GM12873 (cell line): ENCODE measurements around the gene POC1A.

Source experiments
- TF ChIP-seq, protein P1 (sequence below): IDR thresholded peaks from 2 replicates; pipeline ENCODE4 v1.5.1; 2012; ENCODE audit warnings: low read depth, mild to moderate bottlenecking, moderate library complexity, low read length, control low read depth; ENCODE audit not compliant: insufficient read depth; ENCODE audit errors: missing control alignments

POC1A gene

GRCh38 chr3:52059781-52060180 is 94.4 kb downstream of the POC1A start:
- TF ChIP-seq, protein P1, sequence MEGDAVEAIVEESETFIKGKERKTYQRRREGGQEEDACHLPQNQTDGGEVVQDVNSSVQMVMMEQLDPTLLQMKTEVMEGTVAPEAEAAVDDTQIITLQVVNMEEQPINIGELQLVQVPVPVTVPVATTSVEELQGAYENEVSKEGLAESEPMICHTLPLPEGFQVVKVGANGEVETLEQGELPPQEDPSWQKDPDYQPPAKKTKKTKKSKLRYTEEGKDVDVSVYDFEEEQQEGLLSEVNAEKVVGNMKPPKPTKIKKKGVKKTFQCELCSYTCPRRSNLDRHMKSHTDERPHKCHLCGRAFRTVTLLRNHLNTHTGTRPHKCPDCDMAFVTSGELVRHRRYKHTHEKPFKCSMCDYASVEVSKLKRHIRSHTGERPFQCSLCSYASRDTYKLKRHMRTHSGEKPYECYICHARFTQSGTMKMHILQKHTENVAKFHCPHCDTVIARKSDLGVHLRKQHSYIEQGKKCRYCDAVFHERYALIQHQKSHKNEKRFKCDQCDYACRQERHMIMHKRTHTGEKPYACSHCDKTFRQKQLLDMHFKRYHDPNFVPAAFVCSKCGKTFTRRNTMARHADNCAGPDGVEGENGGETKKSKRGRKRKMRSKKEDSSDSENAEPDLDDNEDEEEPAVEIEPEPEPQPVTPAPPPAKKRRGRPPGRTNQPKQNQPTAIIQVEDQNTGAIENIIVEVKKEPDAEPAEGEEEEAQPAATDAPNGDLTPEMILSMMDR = no peak

- TF ChIP-seq, protein P1 = no peak
Observed at GRCh38 chr3:52057812-52058495, 96.3 kb downstream of the POC1A start.

- TF ChIP-seq, protein P1 = no peak
Observed at GRCh38 chr3:52056968-52057811, 97.0 kb downstream of the POC1A start.

DNA sequence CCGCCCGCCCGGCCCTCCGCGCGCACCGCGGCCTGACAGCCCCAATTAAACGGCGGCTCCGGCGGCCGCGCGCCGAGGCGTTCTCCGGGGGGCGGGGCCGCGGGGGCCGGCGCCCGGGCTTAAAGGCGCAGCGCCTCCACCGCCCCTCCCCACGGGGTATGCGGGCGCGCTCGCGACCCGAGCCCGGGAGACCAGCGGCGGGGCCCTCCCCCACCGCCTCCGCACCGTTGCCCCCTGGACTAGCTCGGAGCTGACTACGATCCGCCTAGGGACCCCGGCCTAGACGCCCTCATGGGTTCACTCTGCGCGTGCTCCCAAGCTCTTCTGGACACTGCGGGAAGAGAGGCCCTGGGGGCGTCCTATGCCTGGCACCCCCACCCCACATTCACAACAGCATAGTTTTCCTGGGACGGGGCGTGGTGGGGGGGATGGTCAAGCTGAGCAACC is 97.7 kb downstream of the POC1A start, which contains the start of gene DUSP7:
DUSP7 (minus strand) TSS at position 51 of the 447 bp plus-strand sequence. CDS start 205 bp downstream, outside the sequence.
- TF ChIP-seq, protein P1 = no peak

DNA sequence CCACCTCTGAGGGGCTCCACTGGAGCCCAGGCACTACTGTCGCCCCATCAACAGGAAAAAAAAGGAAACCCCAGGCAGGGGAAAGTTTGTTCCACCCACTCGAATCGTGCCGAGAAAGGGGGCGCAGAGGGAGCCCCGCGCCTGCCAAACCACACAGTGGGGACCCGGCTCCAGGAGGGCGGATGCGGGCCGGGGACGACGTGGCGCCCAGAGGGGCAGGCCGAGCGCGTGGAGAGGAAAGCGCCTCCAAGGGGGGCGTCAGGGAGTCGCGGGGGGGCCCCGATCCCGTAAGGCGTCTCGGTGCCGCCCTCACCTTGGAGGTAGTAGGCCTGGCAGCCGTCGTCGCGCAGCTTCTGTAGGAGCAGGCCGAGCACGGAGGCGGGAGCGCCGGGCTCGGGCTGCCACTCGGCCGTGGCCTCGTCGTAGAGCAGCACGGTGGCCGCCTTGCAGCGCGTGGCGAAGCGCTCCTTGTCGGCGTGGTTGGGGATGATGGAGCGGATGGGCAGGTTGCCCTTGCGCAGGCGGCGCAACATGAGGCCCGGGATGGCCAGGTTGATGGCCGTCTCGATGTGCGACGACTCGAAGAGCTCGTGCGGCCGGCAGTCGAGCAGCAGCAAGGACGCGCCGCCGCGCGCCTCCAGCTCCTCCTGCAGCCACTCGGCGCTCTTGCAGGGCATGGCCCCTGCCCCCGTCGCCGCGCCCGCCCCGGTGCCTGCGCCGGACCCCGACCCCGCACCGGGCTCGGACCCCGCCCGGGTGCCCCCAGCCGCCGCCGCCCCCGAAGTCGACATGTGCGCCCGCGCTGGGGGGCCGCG is 98.5 kb downstream of the POC1A start:
- TF ChIP-seq, protein P1 = peak; percentile 37

DNA sequence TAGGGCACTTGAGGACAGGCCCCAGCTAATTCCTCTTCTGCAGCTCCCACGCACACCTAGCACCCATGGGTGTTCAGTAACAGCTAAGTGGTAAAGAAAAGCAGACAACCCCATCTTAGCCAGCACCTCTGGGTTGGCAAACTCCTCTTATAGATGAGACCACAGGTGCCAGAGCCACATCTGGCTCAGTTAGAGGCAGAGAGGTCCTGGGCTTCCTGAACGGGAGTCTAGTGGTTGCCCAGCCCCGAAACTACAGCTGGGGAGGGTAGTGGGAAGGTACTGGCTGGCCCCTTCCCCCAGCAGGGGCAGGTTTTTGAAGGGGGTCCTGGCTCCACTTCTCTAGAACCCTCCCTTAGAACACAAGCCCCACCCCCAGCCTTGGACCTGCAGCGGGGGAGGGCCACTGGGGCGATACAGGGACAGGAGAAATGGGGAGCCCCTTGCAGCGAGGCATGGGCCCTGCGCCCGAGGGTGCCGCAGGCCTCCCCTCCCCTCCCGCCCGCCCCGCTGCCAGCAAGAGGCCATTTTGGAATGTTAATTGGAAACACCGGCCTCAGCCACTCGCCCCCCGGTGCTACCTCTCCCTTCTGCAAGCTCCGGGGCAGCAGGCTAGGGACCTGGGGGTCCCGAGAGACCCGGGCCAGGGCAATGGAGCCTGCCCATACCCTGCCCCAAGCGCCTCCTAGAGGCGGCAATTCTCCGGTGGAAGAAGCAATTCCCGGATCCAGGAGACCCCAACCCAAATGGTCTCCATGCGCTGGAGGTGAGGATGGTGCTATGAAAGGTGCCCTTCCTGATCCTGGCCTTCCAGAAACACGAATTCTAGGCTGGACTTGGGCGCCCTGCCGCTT is 99.3 kb downstream of the POC1A start:
- TF ChIP-seq, protein P1 = peak; percentile 44
